Measurements from ENCODE around the gene XPO5.

DNA sequence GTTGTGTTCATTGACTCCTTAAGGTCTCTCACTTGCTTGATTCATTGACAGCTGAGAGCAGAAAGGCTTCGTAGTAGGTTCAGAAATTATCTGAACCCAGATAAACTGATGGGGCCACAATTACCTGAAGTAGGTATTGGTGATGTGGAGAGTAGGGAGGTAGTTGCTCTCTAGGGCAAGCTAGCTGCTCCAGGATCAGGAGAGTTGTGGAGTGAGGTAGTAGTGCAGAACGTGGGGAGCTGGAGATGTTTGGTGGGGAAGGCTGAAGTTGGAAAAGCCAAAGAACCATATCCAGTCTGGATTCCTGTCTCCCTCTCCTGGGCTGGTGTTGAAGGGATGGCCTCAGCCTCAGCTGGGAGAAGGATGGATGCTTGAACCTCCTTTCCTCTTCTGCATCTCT lies 82.6 kb downstream of the XPO5 start:
- TF ChIP-seq ELF1 (IDR thresholded peaks at IDR 0.05) (no peak), REST (IDR thresholded peaks at IDR 0.05; ENCODE audit: low read depth, low read length) (no peak), RAD21 (IDR thresholded peaks at IDR 0.05; ENCODE audit: low read length) (no peak), CTCF (IDR thresholded peaks at IDR 0.05) (no peak), SIN3A (IDR thresholded peaks at IDR 0.05; ENCODE audit: borderline replicate concordance, low read depth, low read length) (no peak), TCF12 (IDR thresholded peaks at IDR 0.05) (no peak), MXI1 (IDR thresholded peaks at IDR 0.05; ENCODE audit: low read depth, low read length) (no peak)
